Ovary (tissue), 9 donors: Measurements from ENCODE around the gene CYTH1. TPM values are rescaled to one million over a fixed set of nuclear protein-coding genes. Genes with fewer than 3 reads are reported as not detected.

Experiments
- DNase-seq, 5 donors: peaks; one replicate each; pipeline ENCODE4 v3.0.0-alpha.2; 2019 to 2020
- H3K27ac ChIP-seq, 2 donors: fragments of 200-600 bp; one replicate each; pipeline versions ENCODE4 v1.5.1 to v1.8.0; 2019 to 2022
- H3K27me3 ChIP-seq: fragments of 200-600 bp; one replicate; pipeline ENCODE4 v1.8.0; 2022
- H3K36me3 ChIP-seq: fragments of 200-600 bp; sonication (generic); one replicate; pipeline ENCODE4 v1.5.1; 2019
- H3K4me1 ChIP-seq: one replicate; pipeline ENCODE4 v1.8.1; 2013; ENCODE audit warnings: mild to moderate bottlenecking, moderate library complexity; ENCODE audit not compliant: insufficient read depth
- H3K4me3 ChIP-seq: fragments of 200-600 bp; sonication (generic); one replicate; pipeline ENCODE4 v1.5.1; 2017
- H3K9me3 ChIP-seq, 2 donors: fragments of 200-600 bp in 1 of 2; sonication (generic) in 1 of 2; one replicate each; pipeline versions ENCODE4 v1.5.1 to v1.8.1; 2013 to 2019; ENCODE audit warnings: mild to moderate bottlenecking in 1 of 2, moderate library complexity in 1 of 2
- CTCF ChIP-seq, 3 donors: fragments of 450-650 bp in 2 of 3; fragments of 200-600 bp in 1 of 3; IDR thresholded peaks; one replicate each; pipeline versions ENCODE4 v1.5.1 to v1.8.0; 2016 to 2022; ENCODE audit warnings: antibody characterized with exemption in 3 of 3, mild to moderate bottlenecking in 1 of 3
- EP300 ChIP-seq: sonication (generic); formaldehyde crosslinking; IDR thresholded peaks from one replicate; pipeline ENCODE4 v1.6.1; 2017; ENCODE audit warnings: antibody characterized with exemption
- POLR2A ChIP-seq: fragments of 450-650 bp; IDR thresholded peaks from one replicate; pipeline ENCODE4 v1.6.1; 2017; ENCODE audit warnings: antibody characterized with exemption, mild to moderate bottlenecking, moderate library complexity
- WGBS, 3 donors: extraction: QIAGEN DNeasy Blood & Tissue Kit in 1 of 3; methylation state at CpG; one replicate each; pipeline versions ENCODE4 v1.1.5 to v1.1.7; 2013 to 2017; 5-methylcytosine and 5-hydroxymethylcytosine counted together
- intact Hi-C, 4 donors: fragments of 100-400 bp; cut with DNase I; formaldehyde crosslinking; loops; one replicate each; pipeline versions ENCODE4 v1.11.0 to v1.15.1; 2022 to 2023
- polyA plus RNA-seq, 2 donors: library from polyadenylated mRNA; stranded (reverse); fragments of 200-250 nt in 1 of 2; fragments of 350-450 nt in 1 of 2; fragmentation: Illumina TruSeq in 1 of 2; extraction: RNeasy Lipid Tissue Mini Kit (QIAGEN cat#74804) in 1 of 2; gene quantifications; one replicate each; pipeline ENCODE4 v1.2.3, GENCODE V29; 2013 to 2014
- total RNA-seq, 7 donors: library from RNA; depleted of rRNA in 2 of 7; stranded (reverse); fragments of >200 nt in 2 of 7; fragmentation: NEBNext Ultra II Directional in 3 of 7; extraction: Animal tissue kit (Norgen Biotek cat#: 25700) in 3 of 7; gene quantifications; one replicate each; pipeline versions ENCODE4 v1.1.0 to v1.2.4, GENCODE V29; 2016 to 2023
- donor health status: DM: no; HTN: no; CAD: no; lungs with moderate emphysema.
- donor health status: DM: no; HTN: no; CAD: no.
- donor health status: Bipolar disorder and iron deficiency.
- donor health status: DM: yes; HTN: yes; CAD: no.
- donor health status: DM: no; HTN: no; CAD: no.
- donor health status: DM: yes; HTN: yes; CAD: no.

CYTH1 gene
- total and polyA plus RNA-seq, 9 donors, result 15.1 to 35.3 (median 24.4) TPM

GRCh38 chr17:78748048-78748729, 33.9 kb downstream of the CYTH1 start:
- Histone ChIP-seq H3K36me3 (no peaks in the 10 kb centered on the region), H3K4me3 (no peak overlapping the region), H3K9me3 (no peaks in the 10 kb centered on the region), H3K27me3 (no peaks in the 10 kb centered on the region), H3K4me1 (peaks cover 10% of the 10 kb centered on the region), H3K27ac (no peak overlapping the region)
- TF ChIP-seq POLR2A, result no peak
- TF ChIP-seq CTCF (IDR thresholded peaks at IDR 0.05), result no peak
- TF ChIP-seq EP300, result no peak
- intact Hi-C loops, result no loop called here
- DNase-seq, result no peak
- WGBS, 3 donors, result 41 to 60% (median 51%) methylated on average over 6 of the region's 6 CpGs

GRCh38 chr17:78747488-78747887, 34.6 kb downstream of the CYTH1 start:
- no peak for DNase-seq
- Histone ChIP-seq H3K4me3 (no peak overlapping the region), H3K36me3 (no peaks in the 10 kb centered on the region), H3K27ac (peak overlapping the region in 1 of 2 donors; percentile 4), H3K9me3 (no peaks in the 10 kb centered on the region), H3K4me1 (peaks cover 10% of the 10 kb centered on the region), H3K27me3 (no peaks in the 10 kb centered on the region)
- WGBS, 3 donors, result 67 to 75% (median 70%) methylated on average over 2 of the region's 2 CpGs
- intact Hi-C loops, result no loop called here
- TF ChIP-seq POLR2A, result no peak

GRCh38 chr17:78746949-78747269, 35.2 kb downstream of the CYTH1 start:
- H3K36me3 ChIP-seq, result no peaks in the 10 kb centered on the region
- intact Hi-C loops, result no loop called here
- H3K27ac ChIP-seq, result no peak overlapping the region
- H3K9me3 ChIP-seq, result no peaks in the 10 kb centered on the region
- no peaks in the 10 kb centered on the region for H3K27me3 ChIP-seq
- WGBS, 3 donors, result 33 to 66% (median 38%) methylated on average over 2 of the region's 2 CpGs
- peaks cover 10% of the 10 kb centered on the region for H3K4me1 ChIP-seq
- TF ChIP-seq EP300, result no peak
- TF ChIP-seq CTCF (IDR thresholded peaks at IDR 0.05), result no peak
- no peak for TF ChIP-seq POLR2A
- no peak for DNase-seq
- H3K4me3 ChIP-seq, result no peak overlapping the region

GRCh38 chr17:78746263-78746948, 35.7 kb downstream of the CYTH1 start:
- Histone ChIP-seq H3K4me1 (peaks cover 10% of the 10 kb centered on the region), H3K36me3 (no peaks in the 10 kb centered on the region), H3K4me3 (no peak overlapping the region), H3K9me3 (no peaks in the 10 kb centered on the region), H3K27ac (no peak overlapping the region), H3K27me3 (no peaks in the 10 kb centered on the region)
- TF ChIP-seq CTCF (IDR thresholded peaks at IDR 0.05) (no peak), EP300 (no peak), POLR2A (no peak)
- 58 to 76% (median 74%) methylated on average over 12 of the region's 12 CpGs for WGBS, 3 donors
- intact Hi-C loops, result no loop called here
- no peak for DNase-seq

GRCh38 chr17:78745407-78746088, 36.5 kb downstream of the CYTH1 start:
- intact Hi-C loops, result no loop called here
- peak in 1 of 5 donors; percentile 37 for DNase-seq
- H3K27ac ChIP-seq, result no peak overlapping the region

More at GRCh38 chr17:78745407-78746088, 36.5 kb downstream of the CYTH1 start:
- Histone ChIP-seq H3K9me3 (no peaks in the 10 kb centered on the region), H3K4me3 (no peak overlapping the region), H3K27me3 (no peaks in the 10 kb centered on the region), H3K36me3 (no peaks in the 10 kb centered on the region), H3K4me1 (peaks cover 10% of the 10 kb centered on the region)
- 64 to 71% (median 68%) methylated on average over 12 of the region's 12 CpGs for WGBS, 3 donors
- TF ChIP-seq CTCF (IDR thresholded peaks at IDR 0.05) (peak in 2 of 3 donors; percentile 31 to 39), EP300 (no peak)
